NCI-H146 (cell line): ENCODE data around the gene NEU4.
"Not testable (repeated sequence)": the region's sequence is repeated elsewhere in the genome, so short reads cannot be mapped to it uniquely, and the experiment has no call there.

ENCODE experiments used
- DNase-seq: peaks from one replicate; lab custom pipeline; 2025; lab: John Stamatoyannopoulos, UW

NEU4 gene

DNA sequence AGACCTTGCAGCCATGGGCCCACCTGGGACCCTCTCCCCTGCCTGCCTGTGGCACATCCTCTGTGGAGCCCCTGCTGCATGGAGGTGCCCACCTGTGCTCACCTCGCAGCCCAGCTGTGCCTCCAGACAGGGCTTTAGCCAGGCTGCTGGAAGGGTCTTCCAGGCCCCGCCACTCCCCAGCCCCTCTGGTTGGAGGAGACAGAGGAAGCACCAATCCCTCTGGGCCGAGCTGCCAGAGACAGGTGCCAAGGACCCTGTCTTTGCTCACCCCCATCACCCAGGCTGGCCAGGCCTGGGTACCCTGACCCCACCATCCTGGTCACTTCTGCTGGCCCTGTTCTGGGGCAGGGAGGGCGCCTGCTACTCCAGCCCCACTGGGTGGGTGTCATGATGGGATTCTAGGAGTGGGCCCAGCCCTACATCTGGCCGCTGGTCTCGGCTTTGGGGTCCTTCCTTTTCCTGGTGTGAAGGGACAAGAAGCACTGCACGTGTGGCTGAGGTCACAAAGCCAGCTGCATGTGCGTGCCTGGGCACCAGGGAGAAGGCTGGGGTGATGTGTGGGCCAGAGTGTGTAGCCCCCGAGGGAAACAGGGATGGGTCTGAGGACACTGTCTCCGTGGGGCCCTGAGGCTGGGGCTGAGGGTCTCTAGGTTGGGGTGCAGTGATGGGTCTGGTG, 9.3 kb upstream of the NEU4 start:
- DNase-seq: no peak

DNA sequence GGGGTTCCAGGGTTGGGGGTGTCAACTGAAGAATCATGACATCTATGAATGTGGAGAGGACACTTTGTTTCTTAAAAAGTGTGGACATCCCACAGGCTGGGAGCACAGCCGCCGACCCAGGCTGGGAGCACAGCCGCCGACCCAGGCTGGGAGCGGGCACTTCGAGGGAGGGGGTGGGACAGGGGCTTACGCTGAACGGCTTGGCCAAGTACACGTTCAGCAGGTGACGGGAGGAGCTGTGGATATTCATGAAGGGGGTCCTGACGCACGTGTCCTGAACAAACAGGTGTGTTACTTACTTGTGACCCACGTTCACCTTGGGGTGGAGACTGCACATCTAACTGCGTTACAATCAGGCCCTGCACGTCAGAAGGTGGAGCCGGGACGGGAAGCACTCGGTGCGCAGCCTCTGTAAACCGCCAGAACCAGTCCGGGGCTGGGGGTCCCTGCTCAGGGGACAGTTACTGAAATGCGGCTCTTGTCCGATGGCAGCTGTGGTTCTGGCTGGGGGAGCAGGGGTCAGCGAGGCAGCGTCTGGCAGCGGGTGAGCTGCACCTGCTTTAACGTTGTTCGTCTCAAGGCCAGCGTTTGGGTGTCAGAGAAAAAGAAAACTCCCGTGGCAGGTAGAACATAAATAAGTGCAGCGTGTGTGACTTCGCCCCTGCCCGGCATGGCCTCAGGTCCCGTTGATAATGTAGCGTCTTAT, 8.6 kb upstream of the NEU4 start:
- not testable (repeated sequence) for DNase-seq

DNA sequence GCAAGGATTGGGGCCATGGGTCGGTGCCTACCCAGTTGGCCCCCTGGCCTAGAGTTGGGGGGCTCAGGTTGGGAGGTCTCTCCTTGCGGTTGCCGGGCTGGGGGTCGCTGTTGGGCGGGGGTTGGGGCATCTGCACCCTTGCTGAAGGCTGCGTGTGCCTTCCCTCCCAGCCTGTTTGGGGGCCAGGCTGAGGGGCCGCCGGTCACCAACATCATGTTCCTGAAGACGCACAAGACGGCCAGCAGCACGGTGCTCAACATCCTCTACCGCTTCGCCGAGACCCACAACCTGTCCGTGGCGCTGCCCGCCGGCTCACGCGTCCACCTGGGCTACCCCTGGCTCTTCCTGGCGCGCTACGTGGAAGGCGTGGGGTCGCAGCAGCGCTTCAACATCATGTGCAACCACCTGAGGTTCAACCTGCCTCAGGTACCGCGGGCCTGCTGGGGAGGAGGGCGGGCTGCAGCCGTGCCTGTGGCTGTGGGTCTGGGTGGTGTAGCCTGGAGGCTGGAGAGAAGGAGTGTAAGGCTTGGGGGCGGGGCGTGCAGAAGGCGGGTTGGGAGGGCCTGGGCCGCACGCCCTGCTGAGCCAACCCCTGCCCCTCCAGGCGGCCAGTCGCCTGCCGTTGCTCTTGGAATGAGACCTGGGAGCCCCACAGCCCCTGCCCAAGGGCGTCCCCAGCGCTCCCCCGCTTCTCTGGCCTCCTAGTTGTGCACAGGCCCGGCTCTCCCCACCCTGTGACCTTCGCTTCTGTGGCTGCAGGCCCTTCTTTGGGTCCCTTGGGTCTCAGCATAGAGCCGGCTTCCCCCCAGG, 7.2 kb upstream of the NEU4 start:
- DNase-seq: no peak

DNA sequence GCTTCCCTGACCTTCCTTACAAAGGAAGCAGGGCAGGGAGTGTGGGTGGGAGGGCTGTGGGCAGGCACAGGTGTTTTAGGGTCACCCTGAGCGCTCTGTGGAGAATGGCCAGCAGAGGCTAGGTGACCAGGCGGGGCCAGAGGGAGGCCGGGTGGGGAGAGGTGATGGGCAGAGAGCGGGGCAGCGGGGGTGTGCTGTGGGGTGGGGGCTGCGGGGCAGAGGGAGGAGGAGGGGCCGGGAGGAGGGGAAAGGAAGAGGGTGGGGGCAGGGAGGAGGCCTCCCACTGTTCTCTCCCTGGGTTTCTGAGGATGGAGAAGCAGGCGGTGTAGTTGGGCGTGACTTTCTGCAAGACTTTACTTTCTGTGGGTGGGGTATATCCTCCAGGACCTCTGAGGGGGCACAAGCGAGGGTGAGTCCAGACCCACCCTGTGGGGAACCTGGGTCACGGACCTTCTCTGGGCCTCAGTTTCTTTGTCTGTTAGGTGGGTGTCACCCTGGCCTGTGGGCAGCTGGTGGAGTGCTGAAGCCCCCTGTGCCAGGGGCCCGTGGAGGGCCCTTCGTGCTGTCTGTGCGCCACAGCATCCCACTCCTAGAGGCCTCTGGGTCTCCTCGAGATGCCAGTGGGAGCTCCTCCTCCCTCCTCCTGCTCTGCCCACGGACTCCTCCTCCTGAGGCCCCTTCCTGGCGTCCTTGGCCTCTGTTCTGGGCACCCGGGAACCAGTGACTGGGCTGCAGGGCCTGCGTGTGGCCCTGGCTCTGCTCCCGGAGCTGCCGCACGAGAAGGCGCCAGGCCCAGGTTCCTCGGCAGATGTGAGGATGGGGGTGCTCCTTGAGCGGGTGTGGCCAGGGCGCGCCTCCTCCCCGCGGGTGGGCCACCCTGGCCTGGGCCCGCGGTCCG, 6.3 kb upstream of the NEU4 start:
- no peak for DNase-seq

DNA sequence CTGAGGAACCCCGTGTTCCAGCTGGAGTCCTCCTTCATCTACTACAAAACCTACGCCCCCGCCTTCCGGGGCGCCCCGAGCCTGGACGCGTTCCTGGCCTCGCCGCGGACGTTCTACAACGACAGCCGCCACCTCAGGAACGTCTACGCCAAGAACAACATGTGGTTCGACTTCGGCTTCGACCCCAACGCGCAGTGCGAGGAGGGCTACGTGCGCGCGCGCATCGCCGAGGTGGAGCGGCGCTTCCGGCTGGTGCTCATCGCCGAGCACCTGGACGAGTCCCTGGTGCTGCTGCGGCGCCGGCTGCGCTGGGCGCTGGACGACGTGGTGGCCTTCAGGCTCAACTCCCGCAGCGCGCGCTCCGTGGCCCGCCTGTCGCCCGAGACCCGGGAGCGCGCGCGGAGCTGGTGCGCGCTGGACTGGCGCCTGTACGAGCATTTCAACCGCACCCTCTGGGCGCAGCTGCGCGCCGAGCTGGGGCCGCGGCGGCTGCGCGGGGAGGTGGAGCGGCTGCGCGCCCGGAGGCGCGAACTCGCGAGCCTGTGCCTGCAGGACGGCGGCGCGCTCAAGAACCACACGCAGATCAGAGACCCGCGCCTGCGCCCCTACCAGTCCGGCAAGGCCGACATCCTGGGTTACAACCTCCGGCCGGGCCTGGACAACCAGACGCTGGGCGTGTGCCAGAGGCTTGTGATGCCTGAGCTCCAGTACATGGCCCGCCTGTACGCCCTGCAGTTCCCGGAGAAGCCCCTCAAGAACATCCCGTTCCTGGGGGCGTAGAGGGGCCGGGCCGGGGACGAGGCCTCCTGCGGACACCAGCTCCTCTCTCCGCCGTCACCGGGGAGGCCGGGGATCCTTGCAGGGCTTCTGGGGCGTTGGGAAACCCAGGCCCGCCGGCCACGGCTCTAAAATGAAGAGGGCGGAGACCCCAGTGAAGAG, 5.3 kb upstream of the NEU4 start:
- peak; percentile 82 for DNase-seq

DNA sequence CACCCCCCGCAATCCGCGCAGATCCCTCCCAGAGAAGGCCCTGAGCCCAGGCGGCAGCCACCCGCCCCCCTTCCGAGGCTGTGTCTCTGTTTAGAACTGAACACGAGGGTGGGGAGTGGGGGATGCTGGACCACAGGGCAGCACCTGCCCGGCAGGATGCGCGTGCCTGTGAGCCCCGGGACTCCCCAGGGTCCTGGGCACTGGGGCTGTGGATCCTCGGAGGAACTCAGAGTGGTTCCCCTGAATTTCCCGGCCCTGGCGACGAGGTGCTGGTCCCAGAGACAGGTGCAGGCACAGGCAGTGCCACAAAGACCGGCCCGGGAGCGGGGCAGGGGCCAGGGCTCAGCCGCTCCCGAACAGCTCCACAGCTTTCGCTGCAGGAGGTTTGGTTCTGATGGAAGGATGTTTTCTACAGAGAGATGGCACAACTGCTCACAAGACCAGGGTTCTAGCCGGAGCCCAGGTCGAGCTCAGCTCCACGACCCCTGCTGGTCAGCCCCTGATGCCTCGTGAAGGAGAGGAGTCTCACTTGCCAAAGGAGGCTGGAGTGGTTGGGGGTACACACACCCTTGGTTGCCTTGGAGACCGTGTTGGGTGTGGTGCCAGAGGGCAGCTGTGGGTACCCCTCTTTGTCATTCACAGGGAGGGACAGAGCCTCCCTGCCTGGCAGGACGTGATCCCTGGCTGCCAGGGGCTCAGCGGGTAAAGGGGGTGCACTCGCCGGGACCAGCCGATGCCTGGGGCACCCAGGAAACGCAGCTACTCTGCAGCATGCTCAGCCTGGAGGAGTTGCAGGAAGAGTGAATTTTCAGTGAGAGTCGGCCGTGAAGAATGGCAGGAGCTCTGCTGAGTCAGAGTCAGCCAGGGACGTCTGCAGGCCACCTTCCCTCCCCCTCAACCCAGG, 4.4 kb upstream of the NEU4 start:
- DNase-seq: no peak

DNA sequence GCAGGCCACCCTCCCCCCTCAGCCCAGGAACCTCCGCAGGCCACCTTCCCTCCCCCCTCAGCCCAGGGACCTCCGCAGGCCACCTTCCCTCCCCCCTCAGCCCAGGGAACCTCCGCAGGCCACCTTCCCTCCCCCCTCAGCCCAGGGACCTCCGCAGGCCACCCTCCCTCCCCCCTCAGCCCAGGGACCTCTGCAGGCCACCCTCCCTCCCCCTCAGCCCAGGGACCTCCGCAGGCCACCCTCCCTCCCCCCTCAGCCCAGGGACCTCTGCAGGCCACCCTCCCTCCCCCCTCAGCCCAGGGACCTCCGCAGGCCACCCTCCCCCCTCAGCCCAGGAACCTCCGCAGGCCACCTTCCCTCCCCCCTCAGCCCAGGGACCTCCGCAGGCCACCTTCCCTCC, 2.8 kb upstream of the NEU4 start:
- DNase-seq: not testable (repeated sequence)

DNA sequence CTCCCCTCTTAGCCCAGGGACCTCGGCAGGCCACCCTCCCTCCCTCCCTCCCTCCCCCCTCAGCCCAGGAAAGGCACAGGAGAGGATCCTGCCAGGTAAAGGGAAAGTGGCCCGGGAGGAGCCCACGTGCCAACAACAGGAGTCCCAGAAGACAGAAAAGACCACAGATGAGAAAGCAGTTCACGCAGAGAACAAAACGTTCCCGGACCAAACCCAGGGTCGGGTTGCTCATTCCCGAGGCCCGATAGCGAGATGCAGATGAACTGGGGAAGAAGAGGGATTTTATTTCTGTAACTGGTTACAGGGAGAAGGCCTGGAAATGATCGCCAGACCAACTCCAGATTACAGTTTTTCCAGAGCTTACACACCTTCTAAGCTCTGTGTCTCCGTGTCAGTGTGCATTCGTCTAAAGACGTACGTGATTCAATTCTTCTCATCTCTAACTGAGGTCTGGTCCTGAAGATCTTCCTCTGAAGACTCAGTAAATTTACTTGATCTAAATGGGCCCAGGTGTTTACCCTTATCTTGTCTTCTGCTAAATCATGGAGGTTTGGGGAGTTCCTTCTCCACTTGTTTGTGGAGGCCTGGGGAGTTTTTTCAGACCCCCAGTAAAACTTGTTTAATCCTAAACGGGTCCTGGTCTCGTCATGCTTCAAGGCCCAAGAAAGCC, 807 bp upstream of the NEU4 start:
- no peak for DNase-seq

DNA sequence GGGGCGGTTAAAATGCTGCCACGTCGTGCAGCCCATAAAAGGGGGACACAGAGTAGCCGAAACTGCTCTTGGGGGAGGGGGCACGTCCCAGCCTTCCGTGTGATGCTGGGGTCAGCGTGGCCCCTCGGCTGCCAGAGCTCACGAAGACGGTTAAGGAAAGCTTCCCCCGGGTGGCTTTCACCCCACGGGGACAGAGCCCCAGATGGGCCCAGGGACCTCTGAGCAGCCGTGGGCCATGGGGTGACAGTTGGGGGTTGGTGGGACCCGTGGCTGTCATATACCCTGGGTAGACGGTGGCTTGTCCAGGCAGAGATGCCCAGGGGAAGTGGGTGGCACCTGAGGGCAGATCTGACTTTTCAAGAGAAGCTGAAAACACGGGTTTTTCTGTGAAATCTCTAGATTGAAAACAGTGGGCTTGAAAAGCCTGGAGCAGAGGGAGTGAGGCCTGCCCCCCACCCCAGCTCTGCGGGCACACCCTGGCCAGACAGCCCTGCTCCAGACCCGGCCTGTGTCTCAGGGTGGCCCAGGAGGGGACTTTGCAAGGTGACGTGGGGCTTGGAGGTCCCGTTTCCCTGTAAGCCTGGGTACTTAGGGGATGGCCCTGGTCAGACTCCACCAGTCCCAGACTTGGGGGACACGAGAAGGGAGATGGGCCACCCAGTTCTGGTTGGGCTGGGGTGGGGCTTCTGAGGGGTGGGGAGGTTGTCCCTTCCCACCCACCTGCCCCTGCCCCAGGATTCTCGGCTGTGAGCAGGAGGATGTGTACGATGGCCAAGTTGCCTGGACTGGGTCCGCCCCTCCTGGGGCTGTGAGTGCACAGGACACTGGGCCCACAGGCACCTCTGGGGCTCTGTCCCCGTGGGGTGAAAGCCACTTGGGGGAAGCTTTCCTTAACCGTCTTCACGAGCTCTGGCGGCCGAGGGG, 652 bp downstream of the NEU4 start:
- DNase-seq: no peak

DNA sequence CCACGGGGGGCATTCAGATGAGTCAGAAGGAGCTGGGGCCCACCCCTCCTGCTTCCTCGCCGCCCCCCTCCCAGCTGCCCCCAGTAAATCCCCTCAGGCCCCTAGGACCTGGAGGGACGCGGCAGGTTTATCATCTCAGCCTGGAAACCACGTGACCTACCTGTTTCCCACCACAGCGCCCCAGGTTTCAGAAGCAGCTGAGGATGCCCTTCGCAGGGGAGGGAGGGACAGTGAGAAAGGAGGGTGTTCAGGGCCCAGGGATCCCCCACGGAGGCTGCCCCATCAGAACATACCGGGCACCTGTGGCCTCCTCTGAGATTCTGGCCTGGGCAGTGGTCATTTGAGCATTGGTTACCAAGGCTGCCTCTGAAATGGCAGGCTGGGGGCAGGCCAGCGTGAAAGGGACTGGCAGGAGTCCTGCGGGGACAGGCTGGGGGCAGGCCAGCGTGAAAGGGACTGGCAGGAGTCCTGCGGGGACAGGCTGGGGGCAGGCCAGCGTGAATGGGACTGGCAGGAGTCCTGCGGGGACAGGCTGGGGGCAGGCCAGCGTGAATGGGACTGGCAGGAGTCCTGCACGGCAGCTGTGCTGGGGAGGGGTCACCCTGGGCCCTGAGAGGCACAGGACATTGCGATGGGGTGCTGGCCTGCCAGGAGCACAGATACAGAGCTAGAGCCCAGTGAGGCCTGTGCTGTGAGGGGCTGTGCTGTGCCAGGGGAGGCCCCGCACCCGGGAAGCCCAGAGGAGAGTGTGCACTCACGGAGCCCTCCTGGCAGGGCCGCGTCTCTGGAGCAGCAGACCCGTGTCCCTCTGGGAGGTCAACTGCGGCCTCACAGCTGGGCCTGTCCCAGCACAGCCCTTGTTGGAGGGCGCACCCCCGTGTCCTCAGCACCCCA, 1.6 kb downstream of the NEU4 start:
- no peak for DNase-seq

DNA sequence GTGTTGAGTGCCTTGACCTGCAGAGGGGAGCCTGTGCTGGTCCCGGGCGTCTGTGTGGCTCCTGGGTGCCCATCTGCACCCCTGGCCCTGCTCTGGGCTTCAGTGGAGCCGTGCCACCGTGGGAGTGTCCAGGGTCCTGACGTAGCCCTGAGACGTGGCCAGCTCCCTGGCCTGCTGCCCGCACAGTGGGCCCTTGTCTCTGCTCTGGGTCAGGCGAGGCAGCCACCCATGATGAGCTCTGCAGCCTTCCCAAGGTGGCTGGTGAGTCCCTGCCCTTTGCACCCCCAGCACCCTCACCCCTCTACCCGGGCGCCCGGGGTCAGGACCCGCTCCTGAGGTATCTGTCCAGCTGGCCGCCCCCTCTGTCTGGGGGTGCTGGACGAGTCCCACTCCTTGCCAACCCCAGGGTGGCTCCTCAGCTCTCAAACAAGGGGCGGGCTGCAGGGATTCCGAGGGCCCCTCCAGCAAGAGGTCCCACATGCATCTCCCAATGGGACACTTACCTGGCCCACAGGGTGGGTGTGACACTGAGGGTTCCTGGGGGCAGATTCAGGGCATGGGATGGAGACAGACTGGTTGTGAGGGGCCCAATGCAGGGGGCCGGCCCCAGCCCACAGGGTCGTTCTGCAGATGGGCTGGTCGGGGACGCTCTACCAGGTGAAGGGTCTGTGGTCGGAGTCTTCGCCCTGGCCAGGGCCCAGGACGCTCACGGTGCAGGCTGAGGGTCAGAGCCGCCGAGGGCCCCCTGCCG, 2.4 kb downstream of the NEU4 start:
- DNase-seq: no peak

DNA sequence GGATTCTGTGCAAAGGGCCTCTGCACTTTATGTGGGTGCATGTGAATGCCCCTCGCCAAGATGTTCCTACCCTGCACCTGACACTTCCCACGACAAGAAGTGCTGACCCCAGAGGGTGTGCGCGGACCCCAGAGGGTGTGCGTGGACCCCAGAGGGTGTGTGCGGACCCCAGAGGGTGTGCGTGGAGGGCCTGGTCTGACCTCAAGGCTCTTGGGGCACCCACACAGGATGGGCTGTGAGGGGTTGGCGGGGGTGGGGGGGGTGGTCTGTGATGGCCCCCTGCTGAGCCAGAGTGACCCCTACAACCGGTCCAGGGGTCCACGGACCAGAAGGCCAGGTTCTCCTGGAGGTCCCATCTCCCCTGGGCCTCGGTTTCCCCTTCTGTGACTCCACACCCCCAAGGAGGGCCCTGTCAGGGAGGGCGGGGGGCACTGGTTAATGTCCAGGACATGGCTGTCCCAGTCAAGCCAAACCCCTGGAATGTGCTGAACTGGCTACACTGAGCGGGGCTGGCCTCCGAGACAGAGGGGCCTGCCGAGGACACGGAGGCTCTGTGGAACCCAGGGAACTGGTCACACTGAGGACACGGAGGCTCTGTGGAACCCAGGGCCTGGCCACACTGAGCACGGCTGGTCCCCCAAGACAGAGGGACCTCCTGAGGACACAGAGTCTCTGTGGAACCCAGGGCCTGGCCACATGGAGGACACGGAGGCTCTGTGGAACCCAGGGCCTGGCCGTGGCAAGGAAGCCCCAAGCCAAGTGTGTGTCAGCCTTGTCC, 3.1 kb downstream of the NEU4 start:
- DNase-seq: no peak

DNA sequence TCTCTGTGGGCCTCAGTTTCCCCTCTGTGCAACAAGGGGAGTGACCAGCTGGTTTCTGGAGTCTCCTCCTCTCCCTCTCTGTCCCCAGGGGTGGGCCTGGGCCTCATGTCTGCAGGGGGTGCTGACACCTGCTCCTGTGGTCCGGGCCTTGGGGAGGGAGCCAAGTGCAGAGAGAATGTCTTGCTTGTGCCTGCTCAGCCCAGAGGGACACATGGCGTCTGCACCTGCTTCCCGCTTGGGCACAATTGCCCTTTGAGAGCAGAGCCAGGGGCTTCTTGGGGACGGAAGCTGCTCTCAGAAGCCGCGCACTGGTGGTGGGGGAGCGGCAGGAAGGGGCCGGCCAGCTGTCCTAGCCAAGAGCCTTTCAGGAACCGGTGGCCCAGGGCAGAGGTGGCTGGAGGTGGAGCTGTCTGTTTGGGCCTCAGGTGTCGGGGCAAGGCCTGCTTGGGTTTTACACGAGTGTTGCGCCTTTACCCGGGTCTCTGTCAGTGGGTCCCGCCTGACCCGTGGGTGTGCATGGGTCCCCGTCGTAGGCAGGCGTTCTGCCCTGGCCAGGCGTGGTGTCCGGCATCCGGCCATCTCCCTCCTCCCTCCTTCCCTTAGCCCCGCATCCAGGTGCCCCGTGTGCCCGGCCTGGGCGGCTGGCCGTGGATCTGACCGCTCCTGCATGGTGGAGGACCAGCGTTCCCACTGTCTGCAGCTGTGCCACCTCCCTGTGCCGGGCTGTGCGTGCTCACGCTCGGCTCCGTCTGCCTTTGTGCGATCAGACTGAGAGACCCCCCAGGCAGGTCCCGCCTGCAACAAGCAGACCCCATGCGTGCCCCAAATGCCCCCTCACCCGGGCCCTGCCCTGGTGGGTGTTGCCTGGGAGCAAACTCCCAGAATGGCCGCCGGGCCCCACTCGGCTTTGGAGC, 4.0 kb downstream of the NEU4 start:
- DNase-seq: no peak

DNA sequence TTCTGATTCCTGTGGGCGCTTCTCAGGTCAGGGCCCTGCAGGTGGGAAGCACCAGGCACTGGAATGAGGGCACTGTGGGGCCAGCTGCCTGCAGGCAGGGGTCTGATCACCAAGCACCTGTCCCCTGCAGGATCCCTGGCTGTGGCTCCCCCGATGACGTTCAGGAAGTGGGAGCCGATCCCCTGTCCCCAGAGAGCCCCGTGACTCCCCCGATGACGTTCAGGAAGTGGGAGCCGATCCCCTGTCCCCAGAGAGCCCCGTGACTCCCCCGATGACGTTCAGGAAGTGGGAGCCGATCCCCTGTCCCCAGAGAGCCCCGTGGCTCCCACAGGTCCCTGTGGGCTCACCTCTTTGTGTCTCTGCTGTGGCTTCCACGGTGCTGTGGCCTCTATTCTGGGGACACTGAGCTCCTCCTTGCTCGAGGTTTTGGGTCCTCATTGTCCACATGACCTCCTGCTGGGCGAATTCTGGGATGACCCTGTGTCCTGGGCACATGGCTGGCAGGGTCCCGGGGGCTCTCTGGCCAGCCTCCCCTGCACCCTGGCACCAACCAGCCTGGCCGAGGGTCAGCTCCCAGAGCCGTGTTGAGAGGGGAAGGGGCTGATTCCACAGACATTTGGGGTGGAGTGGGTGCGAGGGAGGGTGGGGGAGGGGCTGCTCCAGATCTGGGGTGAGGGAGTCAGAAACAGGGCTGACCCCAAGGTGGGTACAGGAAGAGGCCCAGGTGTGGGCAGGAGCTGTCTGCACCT, 4.8 kb downstream of the NEU4 start:
- DNase-seq: no peak
